Measurements from ENCODE around the gene BICDL2. TPM values are rescaled to one million over a fixed set of nuclear protein-coding genes. Genes with fewer than 3 reads are reported as not detected.
"Not testable (repeated sequence)": the region's sequence is repeated elsewhere in the genome, so short reads cannot be mapped to it uniquely, and the experiment has no call there.

BICDL2 gene
- polyA plus RNA-seq, 1 experiment = not detected

GRCh38 chr16:3073448-3073847 lies 36.7 kb upstream of the BICDL2 start:
- no peak for DNase-seq (ENCODE audit: low read depth, low spot score)
- TF ChIP-seq CTCF (IDR thresholded peaks at IDR 0.05; ENCODE audit: low read depth, low read length) = no peak
- Histone ChIP-seq H3K9me3 (ENCODE audit: control insufficient read depth, insufficient read depth, low read length) (no peaks in the 10 kb centered on the region), H3K27me3 (ENCODE audit: control insufficient read depth, insufficient read depth, low read length) (peaks cover 14% of the 10 kb centered on the region), H3K4me3 (ENCODE audit: low read depth, low read length) (no peak overlapping the region), H3K27ac (ENCODE audit: low read depth, low read length) (no peak overlapping the region)
- ChIA-PET POLR2A (no interaction called here), CTCF (no interaction called here)

GRCh38 chr16:3072576-3073263 lies 36.0 kb upstream of the BICDL2 start:
- H3K27ac ChIP-seq (ENCODE audit: low read depth, low read length); H3K9me3 ChIP-seq (ENCODE audit: control insufficient read depth, insufficient read depth, low read length); POLR2A ChIA-PET; CTCF ChIA-PET; H3K4me3 ChIP-seq (ENCODE audit: low read depth, low read length); DNase-seq (ENCODE audit: low read depth, low spot score): not testable (repeated sequence)
- H3K27me3 ChIP-seq (ENCODE audit: control insufficient read depth, insufficient read depth, low read length) = peaks cover 13% of the 10 kb centered on the region

DNA sequence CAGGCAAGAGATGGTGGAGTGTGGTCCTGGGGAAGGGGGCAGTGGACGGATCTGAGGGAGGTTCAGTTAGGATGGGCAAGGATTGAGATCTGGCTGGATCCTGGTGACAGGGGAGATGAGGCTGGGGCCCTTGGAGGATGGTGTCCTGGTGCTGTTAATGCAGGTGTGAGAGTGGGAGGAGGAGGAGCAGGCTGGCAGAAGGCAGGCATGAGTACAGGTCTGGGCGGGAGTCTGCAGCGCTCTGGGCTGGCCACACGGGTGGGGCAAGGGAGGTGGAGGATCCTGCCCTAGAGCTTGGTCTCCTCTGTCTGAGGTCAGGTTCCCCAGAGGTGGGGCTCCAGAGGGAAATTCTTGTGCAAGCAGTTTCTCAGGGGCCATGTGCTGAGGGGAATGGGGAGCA lies 35.4 kb upstream of the BICDL2 start:
- H3K9me3 ChIP-seq (ENCODE audit: control insufficient read depth, insufficient read depth, low read length); POLR2A ChIA-PET; H3K27me3 ChIP-seq (ENCODE audit: control insufficient read depth, insufficient read depth, low read length); H3K4me3 ChIP-seq (ENCODE audit: low read depth, low read length); CTCF ChIA-PET; DNase-seq (ENCODE audit: low read depth, low spot score); H3K27ac ChIP-seq (ENCODE audit: low read depth, low read length): not testable (repeated sequence)

DNA sequence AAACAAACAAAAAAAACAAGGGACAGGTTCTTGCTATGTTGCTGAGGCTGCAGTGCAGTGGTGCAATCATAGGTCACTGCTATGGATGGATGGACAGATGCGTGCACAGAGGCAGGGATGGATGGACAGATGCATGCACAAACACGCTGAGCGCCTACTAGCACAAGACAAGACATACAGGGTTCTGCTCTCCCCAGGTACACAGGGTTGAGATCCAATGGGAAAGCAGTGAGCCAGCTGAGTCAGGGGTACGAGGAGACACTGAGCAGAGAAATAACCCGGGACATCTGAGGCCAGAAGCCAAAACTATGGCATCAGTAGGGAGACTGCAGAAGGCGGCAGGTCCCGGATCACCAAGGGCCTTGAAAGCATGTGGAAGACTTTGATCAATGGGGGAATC lies 34.9 kb upstream of the BICDL2 start:
- Histone ChIP-seq H3K27ac (ENCODE audit: low read depth, low read length) (no peak overlapping the region), H3K27me3 (ENCODE audit: control insufficient read depth, insufficient read depth, low read length) (peaks cover 5% of the 10 kb centered on the region), H3K4me3 (ENCODE audit: low read depth, low read length) (no peak overlapping the region), H3K9me3 (ENCODE audit: control insufficient read depth, insufficient read depth, low read length) (no peaks in the 10 kb centered on the region)
- POLR2A ChIA-PET = no interaction called here
- no peak for DNase-seq (ENCODE audit: low read depth, low spot score)
- no peak for TF ChIP-seq CTCF (IDR thresholded peaks at IDR 0.05; ENCODE audit: low read depth, low read length)
- CTCF ChIA-PET = no interaction called here

GRCh38 chr16:3070608-3071111 lies 33.9 kb upstream of the BICDL2 start:
- Histone ChIP-seq H3K4me3 (ENCODE audit: low read depth, low read length) (no peak overlapping the region), H3K9me3 (ENCODE audit: control insufficient read depth, insufficient read depth, low read length) (no peaks in the 10 kb centered on the region), H3K27ac (ENCODE audit: low read depth, low read length) (no peak overlapping the region), H3K27me3 (ENCODE audit: control insufficient read depth, insufficient read depth, low read length) (no peaks in the 10 kb centered on the region)
- ChIA-PET POLR2A (no interaction called here), CTCF (no interaction called here)
- DNase-seq (ENCODE audit: low read depth, low spot score) = no peak
- TF ChIP-seq CTCF (IDR thresholded peaks at IDR 0.05; ENCODE audit: low read depth, low read length) = no peak

DNA sequence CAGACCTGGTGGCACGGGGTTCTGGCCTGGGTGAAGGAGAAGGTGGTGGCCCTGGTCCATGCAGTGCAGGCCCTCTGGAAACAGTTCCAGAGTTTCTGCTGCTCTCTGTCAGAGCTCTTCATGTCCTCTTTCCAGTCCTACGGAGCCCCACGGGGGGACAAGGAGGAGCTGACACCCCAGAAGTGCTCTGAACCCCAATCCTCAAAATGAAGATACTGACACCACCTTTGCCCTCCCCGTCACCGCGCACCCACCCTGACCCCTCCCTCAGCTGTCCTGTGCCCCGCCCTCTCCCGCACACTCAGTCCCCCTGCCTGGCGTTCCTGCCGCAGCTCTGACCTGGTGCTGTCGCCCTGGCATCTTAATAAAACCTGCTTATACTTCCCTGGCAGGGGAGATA lies 32.4 kb upstream of the BICDL2 start:
- CTCF ChIA-PET; H3K27me3 ChIP-seq (ENCODE audit: control insufficient read depth, insufficient read depth, low read length); H3K9me3 ChIP-seq (ENCODE audit: control insufficient read depth, insufficient read depth, low read length); POLR2A ChIA-PET; H3K4me3 ChIP-seq (ENCODE audit: low read depth, low read length); H3K27ac ChIP-seq (ENCODE audit: low read depth, low read length); DNase-seq (ENCODE audit: low read depth, low spot score): not testable (repeated sequence)

Measured in AG04450 (cell line).